Parathyroid adenoma (tissue), 2 donors: ENCODE data around the gene CDHR2.
"Not testable (repeated sequence)": the region's sequence is repeated elsewhere in the genome, so short reads cannot be mapped to it uniquely, and the experiment has no call there.

Source experiments
- H2AFZ ChIP-seq: fragments of 300-600 bp; sonication (generic); one replicate; pipeline ENCODE4 v1.7.0; 2017; ENCODE audit warnings: antibody characterized with exemption, mild to moderate bottlenecking
- H3K27ac ChIP-seq: fragments of 300-600 bp; sonication (generic); one replicate; pipeline ENCODE4 v1.7.0; 2017
- H3K27me3 ChIP-seq: fragments of 300-600 bp; sonication (generic); one replicate; pipeline ENCODE4 v1.7.0; 2017; ENCODE audit warnings: low read length; ENCODE audit not compliant: control insufficient read depth, insufficient read depth
- H3K36me3 ChIP-seq: fragments of 300-600 bp; sonication (generic); one replicate; pipeline ENCODE4 v1.7.0; 2017; ENCODE audit warnings: low read length; ENCODE audit not compliant: control insufficient read depth, insufficient read depth
- H3K4me1 ChIP-seq: fragments of 300-600 bp; sonication (generic); one replicate; pipeline ENCODE4 v1.7.0; 2017; ENCODE audit warnings: control low read depth
- H3K4me2 ChIP-seq: fragments of 300-600 bp; sonication (generic); one replicate; pipeline ENCODE4 v1.7.0; 2017; ENCODE audit warnings: low read length
- H3K4me3 ChIP-seq: fragments of 300-600 bp; sonication (generic); one replicate; pipeline ENCODE4 v1.7.0; 2017; ENCODE audit warnings: low read depth, low read length
- H3K79me2 ChIP-seq: fragments of 300-600 bp; sonication (generic); one replicate; pipeline ENCODE4 v1.7.0; 2017; ENCODE audit warnings: control low read depth
- H3K9ac ChIP-seq: fragments of 300-600 bp; sonication (generic); one replicate; pipeline ENCODE4 v1.7.0; 2017; ENCODE audit warnings: mild to moderate bottlenecking
- H3K9me3 ChIP-seq: fragments of 300-600 bp; sonication (generic); one replicate; pipeline ENCODE4 v1.7.0; 2017; ENCODE audit warnings: low read length; ENCODE audit not compliant: control insufficient read depth
- TF ChIP-seq, protein P1 (sequence below): fragments of 300-600 bp; sonication (generic); IDR thresholded peaks from one replicate; pipeline ENCODE4 v1.7.0; 2017; ENCODE audit warnings: antibody characterized with exemption, mild to moderate bottlenecking
- donor health status: primary hyperparathyroidism.

CDHR2 gene

GRCh38 chr5:176596689-176597416 lies 47.7 kb downstream of the CDHR2 start:
- Histone ChIP-seq H3K4me1 (no peaks in the 10 kb centered on the region), H3K27me3 (no peaks in the 10 kb centered on the region), H3K79me2 (no peaks in the 10 kb centered on the region), H3K9me3 (no peaks in the 10 kb centered on the region), H3K27ac (no peak overlapping the region), H3K36me3 (no peaks in the 10 kb centered on the region), H3K4me3 (no peak overlapping the region), H3K9ac (no peak overlapping the region), H2AFZ (no peak overlapping the region), H3K4me2 (peak overlapping the region; percentile 53)
- TF ChIP-seq, protein P1, sequence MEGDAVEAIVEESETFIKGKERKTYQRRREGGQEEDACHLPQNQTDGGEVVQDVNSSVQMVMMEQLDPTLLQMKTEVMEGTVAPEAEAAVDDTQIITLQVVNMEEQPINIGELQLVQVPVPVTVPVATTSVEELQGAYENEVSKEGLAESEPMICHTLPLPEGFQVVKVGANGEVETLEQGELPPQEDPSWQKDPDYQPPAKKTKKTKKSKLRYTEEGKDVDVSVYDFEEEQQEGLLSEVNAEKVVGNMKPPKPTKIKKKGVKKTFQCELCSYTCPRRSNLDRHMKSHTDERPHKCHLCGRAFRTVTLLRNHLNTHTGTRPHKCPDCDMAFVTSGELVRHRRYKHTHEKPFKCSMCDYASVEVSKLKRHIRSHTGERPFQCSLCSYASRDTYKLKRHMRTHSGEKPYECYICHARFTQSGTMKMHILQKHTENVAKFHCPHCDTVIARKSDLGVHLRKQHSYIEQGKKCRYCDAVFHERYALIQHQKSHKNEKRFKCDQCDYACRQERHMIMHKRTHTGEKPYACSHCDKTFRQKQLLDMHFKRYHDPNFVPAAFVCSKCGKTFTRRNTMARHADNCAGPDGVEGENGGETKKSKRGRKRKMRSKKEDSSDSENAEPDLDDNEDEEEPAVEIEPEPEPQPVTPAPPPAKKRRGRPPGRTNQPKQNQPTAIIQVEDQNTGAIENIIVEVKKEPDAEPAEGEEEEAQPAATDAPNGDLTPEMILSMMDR, result no peak

DNA sequence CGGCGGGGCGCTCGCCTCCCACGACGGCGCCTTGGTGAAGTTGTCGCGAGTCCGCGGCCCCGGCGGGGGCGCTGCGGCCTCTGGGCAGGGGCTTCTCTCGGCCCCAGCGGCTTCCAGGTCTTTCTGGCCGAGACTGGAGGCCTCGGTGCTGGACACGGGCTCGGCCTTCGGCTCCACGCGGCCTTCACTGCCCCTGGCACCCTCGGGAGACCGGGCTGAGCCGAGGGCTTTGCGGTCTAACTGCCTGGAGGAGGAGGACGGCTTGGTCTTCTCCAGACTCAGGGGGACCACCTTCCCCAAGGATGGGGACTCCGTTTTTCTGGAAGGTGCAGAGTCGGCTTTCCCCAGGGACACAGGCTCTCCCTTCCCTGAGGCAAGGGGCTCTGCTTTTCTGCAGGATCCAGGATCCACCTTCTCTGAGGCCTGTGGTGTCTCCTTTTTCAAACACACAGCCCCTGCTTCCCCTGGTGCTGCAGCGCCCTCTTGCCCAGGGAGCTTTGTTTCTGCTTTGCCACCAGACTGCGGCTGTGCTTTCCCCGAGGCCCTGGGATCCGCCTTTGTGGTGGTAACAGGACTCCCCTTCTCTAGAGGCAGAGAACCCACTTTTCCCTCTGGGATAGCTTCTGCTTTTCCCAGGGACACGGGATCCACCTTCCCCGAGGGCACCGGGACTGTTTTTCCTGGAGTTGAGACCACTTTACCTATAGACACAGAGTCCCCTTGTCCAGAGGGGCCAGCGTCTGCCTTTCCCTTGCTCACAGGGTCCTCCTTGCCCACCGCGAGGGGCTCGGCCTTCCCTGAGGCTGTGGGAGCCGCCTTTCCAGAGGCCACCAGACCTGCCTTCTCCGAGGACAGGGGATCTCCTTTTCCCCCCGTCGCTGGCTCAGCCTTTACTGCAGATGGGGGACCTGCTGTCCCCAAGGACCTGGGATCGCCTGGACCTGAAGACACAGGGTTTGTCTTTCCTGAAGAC lies 48.6 kb downstream of the CDHR2 start:
- Histone ChIP-seq H2AFZ (peak overlapping the region; percentile 20), H3K4me1 (no peaks in the 10 kb centered on the region), H3K27ac (no peak overlapping the region), H3K9me3 (no peaks in the 10 kb centered on the region), H3K27me3 (no peaks in the 10 kb centered on the region), H3K79me2 (no peaks in the 10 kb centered on the region), H3K4me2 (no peak overlapping the region), H3K4me3 (no peak overlapping the region), H3K9ac (no peak overlapping the region), H3K36me3 (no peaks in the 10 kb centered on the region)
- TF ChIP-seq, protein P1, result no peak

GRCh38 chr5:176599749-176600430 lies 50.7 kb downstream of the CDHR2 start:
- H3K27ac ChIP-seq, H3K27me3 ChIP-seq, H3K79me2 ChIP-seq, H2AFZ ChIP-seq, H3K9ac ChIP-seq, H3K9me3 ChIP-seq, H3K4me1 ChIP-seq, H3K4me2 ChIP-seq, H3K4me3 ChIP-seq, H3K36me3 ChIP-seq: not testable (repeated sequence)

- Histone ChIP-seq H3K27ac (no peak overlapping the region), H3K9me3 (no peaks in the 10 kb centered on the region), H3K27me3 (no peaks in the 10 kb centered on the region), H3K36me3 (no peaks in the 10 kb centered on the region), H3K79me2 (no peaks in the 10 kb centered on the region), H3K9ac (no peak overlapping the region), H3K4me3 (no peak overlapping the region), H3K4me1 (no peaks in the 10 kb centered on the region), H3K4me2 (no peak overlapping the region), H2AFZ (no peak overlapping the region)
- TF ChIP-seq, protein P1, result no peak
Observed at GRCh38 chr5:176601901-176602482, 52.9 kb downstream of the CDHR2 start.
